HCT116 (cell line): ENCODE measurements around the gene NOTUM. TPM values are rescaled to one million over a fixed set of nuclear protein-coding genes. Genes with fewer than 3 reads are reported as not detected.
A peak's percentile ranks its signal among the peaks of the same experiment; 100 is the strongest.

Experiments
- ATAC-seq: fragments of 200-7000 bp; cut with Tn5 transposase; 2 replicates; pipeline ENCODE4 v1.9.1; 2020; ENCODE audit warnings: mild to moderate bottlenecking, moderate library complexity
- BruUV-seq: library from RNA; stranded (reverse); fragments of 400-500 nt; replicated peaks from 2 replicates; lab custom pipeline; 2021; lab: Mats Ljungman, UMichigan
- CTCF ChIA-PET: fragments of 300-600 bp; sonication (Branson Sonifier 250); formaldehyde crosslinking; loops from one replicate; lab custom pipeline; 2021; ENCODE audit warnings: antibody characterized with exemption; lab: Charles Lee
- POLR2A ChIA-PET: fragments of 300-600, 350-600 bp; sonication (Branson Sonifier 250); formaldehyde crosslinking; loops from one replicate; lab custom pipeline; 2021; ENCODE audit warnings: antibody characterized with exemption; lab: Charles Lee
- RAD21 ChIA-PET, 2 experiments: fragments of 300-600 bp; sonication (Branson Sonifier 250); formaldehyde crosslinking; loops; one replicate each; lab custom pipeline; 2023; ENCODE audit warnings: low total read pairs in 2 of 2; ENCODE audit not compliant: uncharacterized antibody in 2 of 2, unreplicated experiment in 2 of 2, low non-redundant PET in 1 of 2; lab: Charles Lee
- DNase-seq: peaks from one replicate; pipeline ENCODE4 v3.0.0-alpha.2; 2010; ENCODE audit warnings: low read depth, low spot score
- H2AFZ ChIP-seq: fragments of 200-600 bp; shearing (Covaris generic), sonication (generic); 2 replicates; pipeline ENCODE4 v1.6.1; 2017; ENCODE audit warnings: low read depth, mixed run types, mixed read lengths, antibody characterized with exemption, low read length; ENCODE audit not compliant: poor library complexity, severe bottlenecking
- H3K27ac ChIP-seq: 2 replicates; pipeline ENCODE4 v1.5.1; 2012; ENCODE audit warnings: low read depth, low read length
- H3K27me3 ChIP-seq: fragments of 200-600 bp; sonication (generic); 2 replicates; pipeline ENCODE4 v1.6.1; 2016; ENCODE audit warnings: mixed run types, low read length, mixed read lengths; ENCODE audit not compliant: insufficient read depth
- H3K36me3 ChIP-seq, 2 experiments: fragments of 200-500 bp in 1 of 2; fragments of 200-600 bp in 1 of 2; sonication (Bioruptor generic) in 1 of 2; sonication (generic) in 1 of 2; 2 replicates each; pipeline versions ENCODE4 v1.5.1 to v1.6.1; 2014 to 2016; ENCODE audit warnings: low read length in 2 of 2, inconsistent platforms in 1 of 2, mixed read lengths in 1 of 2, mixed run types in 1 of 2; ENCODE audit not compliant: insufficient read depth in 2 of 2, control insufficient read depth in 1 of 2
- H3K4me1 ChIP-seq, 2 experiments: fragments of 200-600 bp in 1 of 2; sonication (generic) in 1 of 2; 2 replicates each; pipeline versions ENCODE4 v1.5.1 to v1.6.1; 2012 to 2017; ENCODE audit warnings: low read length in 2 of 2, inconsistent platforms in 1 of 2, mild to moderate bottlenecking in 1 of 2, mixed read lengths in 1 of 2, mixed run types in 1 of 2, moderate library complexity in 1 of 2; ENCODE audit not compliant: insufficient read depth in 2 of 2, control insufficient read depth in 1 of 2
- H3K4me2 ChIP-seq: fragments of 200-600 bp; sonication (generic); 2 replicates; pipeline ENCODE4 v1.6.1; 2017; ENCODE audit warnings: mixed run types, low read length, mixed read lengths
- H3K4me3 ChIP-seq, 2 experiments: fragments of 200-600 bp in 1 of 2; sonication (generic) in 1 of 2; replicated peaks in 1 of 2; 2 replicates each; pipeline ENCODE4 v1.5.1; 2011 to 2016; ENCODE audit warnings: low read length in 2 of 2, control low read depth in 1 of 2, low read depth in 1 of 2, mild to moderate bottlenecking in 1 of 2, mixed read lengths in 1 of 2, mixed run types in 1 of 2
- H3K79me2 ChIP-seq: fragments of 200-600 bp; sonication (generic); 2 replicates; pipeline ENCODE4 v1.6.1; 2017; ENCODE audit warnings: mild to moderate bottlenecking, mixed run types, low read length, moderate library complexity, mixed read lengths; ENCODE audit not compliant: insufficient read depth
- H3K9ac ChIP-seq: fragments of 200-600 bp; sonication (generic); 2 replicates; pipeline ENCODE4 v1.6.1; 2016; ENCODE audit warnings: low read length, mixed read lengths
- H3K9me2 ChIP-seq: fragments of 200-600 bp; sonication (generic), shearing (Covaris generic); 2 replicates; pipeline ENCODE4 v1.6.1; 2017; ENCODE audit warnings: mixed run types, mild to moderate bottlenecking, moderate library complexity; ENCODE audit not compliant: insufficient read depth
- H3K9me3 ChIP-seq, 2 experiments: fragments of 200-500 bp in 1 of 2; fragments of 200-600 bp in 1 of 2; sonication (Bioruptor generic) in 1 of 2; sonication (generic) in 1 of 2; 2 replicates each; pipeline ENCODE4 v1.6.1; 2014 to 2017; ENCODE audit warnings: low read length in 2 of 2, mixed read lengths in 2 of 2, inconsistent platforms in 1 of 2, low read depth in 1 of 2, mild to moderate bottlenecking in 1 of 2, mixed run types in 1 of 2, moderate library complexity in 1 of 2; ENCODE audit not compliant: control insufficient read depth in 1 of 2, insufficient read depth in 1 of 2
- H4K20me1 ChIP-seq: fragments of 200-600 bp; sonication (generic), shearing (Covaris generic); 2 replicates; pipeline ENCODE4 v1.6.1; 2017; ENCODE audit warnings: mixed run types, mild to moderate bottlenecking, moderate library complexity; ENCODE audit not compliant: insufficient read depth
- CBX3 ChIP-seq: IDR thresholded peaks from 2 replicates; pipeline ENCODE4 v1.6.1; 2012; ENCODE audit warnings: low read depth
- CTCF ChIP-seq, 3 experiments: fragments of 200-600 bp in 1 of 3; sonication (generic) in 1 of 3; IDR thresholded peaks in 2 of 3; conservative IDR thresholded peaks in 1 of 3; 2 replicates each; pipeline ENCODE4 v1.5.1; 2012 to 2017; ENCODE audit warnings: low read depth in 2 of 3, low read length in 2 of 3, antibody characterized with exemption in 1 of 3, borderline replicate concordance in 1 of 3, control low read depth in 1 of 3, mild to moderate bottlenecking in 1 of 3, mixed read lengths in 1 of 3, mixed run types in 1 of 3, moderate library complexity in 1 of 3; ENCODE audit not compliant: insufficient read depth in 1 of 3
- EZH2 ChIP-seq: fragments of 200-600 bp; sonication (generic); IDR thresholded peaks from 2 replicates; pipeline ENCODE4 v1.6.1; 2017; ENCODE audit warnings: antibody characterized with exemption, mixed run types
- MAX ChIP-seq: IDR thresholded peaks from 2 replicates; pipeline ENCODE4 v1.6.1; 2012
- intact Hi-C: fragments of 100-400 bp; cut with micrococcal nuclease; formaldehyde crosslinking; loops from 2 replicates; pipeline ENCODE4 v1.10.0; 2022
- total RNA-seq: library from RNA; stranded (reverse); gene quantifications from one replicate; pipeline ENCODE4 v1.2.1, GENCODE V29; 2021; ENCODE audit not compliant: unreplicated experiment

NOTUM gene
- total RNA-seq, 1 experiment from 2014 or later, result 12.5 TPM

GRCh38 chr17:81995463-81996231, 34.7 kb upstream of the NOTUM start:
- Histone ChIP-seq H3K79me2 (no peaks in the 10 kb centered on the region), H3K36me3 (no peaks in the 10 kb centered on the region; a peak in 1 of 4 replicates), H4K20me1 (no peaks in the 10 kb centered on the region), H3K9me3 (no peaks in the 10 kb centered on the region), H3K4me2 (no peak overlapping the region), H3K9ac (no peak overlapping the region), H3K27me3 (no peaks in the 10 kb centered on the region), H3K4me3 (no peak overlapping the region), H3K4me1 (peaks cover 13 to 21% of the 10 kb centered on the region in 2 experiments; a peak in 3 of 4 replicates), H2AFZ (no peak overlapping the region), H3K9me2 (no peaks in the 10 kb centered on the region), H3K27ac (no peak overlapping the region; the same call in 1 of the 2 replicates)
- TF ChIP-seq CBX3 (no peak), EZH2 (no peak), CTCF (IDR thresholded peaks at IDR 0.05 in 2 of 3, conservative IDR thresholded peaks at IDR 0.05 in 1 of 3; ENCODE audit: borderline replicate concordance in 1 of 3, insufficient read depth in 1 of 3, low read depth in 2 of 3, low read length in 2 of 3) (peak in 2 of 3 experiments; percentile 2 to 12; a peak in 1 of 6 replicates), MAX (no peak)
- ChIA-PET POLR2A (no interaction called here), CTCF (interaction anchor here (1.0 kb wide), 1 partner anchor 36 kb away, joined by 3 read pairs; no protein-coding TSS in a partner anchor), RAD21 (no interaction called here)
- intact Hi-C loops, result no loop called here
- BruUV-seq, result no TSS peak
- ATAC-seq (no peak), DNase-seq (no peak)
